HUES64 (cell line): Measurements from ENCODE around the gene FBLN1.

ENCODE experiments used
- H3K27ac ChIP-seq: 2 replicates; pipeline ENCODE4 v1.7.0; 2013; ENCODE audit warnings: low read depth, low read length, inconsistent platforms
- H3K27me3 ChIP-seq: 2 replicates; pipeline ENCODE4 v1.6.1; 2013; ENCODE audit warnings: mild to moderate bottlenecking, low read length; ENCODE audit not compliant: insufficient read depth
- H3K36me3 ChIP-seq: 2 replicates; pipeline ENCODE4 v1.6.1; 2013; ENCODE audit warnings: mild to moderate bottlenecking, low read length; ENCODE audit not compliant: insufficient read depth
- H3K4me1 ChIP-seq: 2 replicates; pipeline ENCODE4 v1.6.1; 2013; ENCODE audit warnings: mild to moderate bottlenecking, low read length, moderate library complexity; ENCODE audit not compliant: insufficient read depth
- H3K4me3 ChIP-seq: 2 replicates; pipeline ENCODE4 v1.5.1; 2013; ENCODE audit warnings: mild to moderate bottlenecking, low read length, moderate library complexity
- H3K9ac ChIP-seq: 2 replicates; pipeline ENCODE4 v1.6.1; 2013; ENCODE audit warnings: mild to moderate bottlenecking, low read depth, low read length
- H3K9me3 ChIP-seq: 2 replicates; pipeline ENCODE4 v1.6.1; 2013; ENCODE audit warnings: low read depth, low read length; ENCODE audit not compliant: insufficient read depth
- WGBS: fragments of 150-250, 120-280 bp; methylation state at CpG from one replicate; pipeline ENCODE4 v1.1.7; 2013; ENCODE audit warnings: missing lambda C conversion rate; 5-methylcytosine and 5-hydroxymethylcytosine counted together

Gene FBLN1

DNA sequence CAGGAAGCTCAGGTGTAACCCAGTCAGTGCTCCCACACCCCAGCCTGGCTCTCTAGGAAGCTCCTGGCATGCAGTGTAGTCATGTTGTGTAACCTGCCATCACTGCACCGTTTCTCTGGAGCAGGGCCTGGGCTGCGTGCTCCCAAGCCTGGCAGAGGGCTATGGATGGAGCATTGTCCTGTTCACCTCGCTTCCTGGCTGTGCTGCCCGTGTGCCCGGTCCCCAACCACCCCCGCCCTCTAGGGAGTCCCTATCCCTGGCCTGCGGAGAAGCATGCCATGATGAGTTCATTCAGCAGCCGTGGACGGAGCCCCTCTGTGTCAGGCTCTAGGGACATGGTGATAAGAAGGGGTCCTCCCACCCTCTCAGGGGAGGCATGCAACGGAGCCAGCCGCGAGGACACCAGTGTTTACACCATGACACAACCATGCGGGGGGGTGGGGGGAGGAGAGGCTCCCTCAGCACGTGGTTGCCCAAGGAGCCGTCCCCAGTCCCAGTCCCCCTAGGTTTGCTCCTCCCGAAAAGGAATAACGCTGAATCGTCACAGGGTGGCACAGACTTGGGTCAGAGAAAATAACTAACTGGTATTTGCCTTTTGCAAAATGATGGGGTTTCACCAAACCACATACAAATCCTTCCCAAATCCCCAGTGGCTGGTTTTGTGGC, 73.1 kb downstream of the FBLN1 start:
- Histone ChIP-seq H3K9ac (no peak overlapping the region), H3K9me3 (peaks cover 6% of the 10 kb centered on the region; the same call in 1 of the 2 replicates), H3K4me1 (no peaks in the 10 kb centered on the region), H3K27me3 (no peaks in the 10 kb centered on the region), H3K36me3 (peaks cover 4% of the 10 kb centered on the region; the same call in 1 of the 2 replicates), H3K27ac (no peak overlapping the region), H3K4me3 (no peak overlapping the region)
- 91% methylated on average over 15 of the region's 18 CpGs for WGBS

DNA sequence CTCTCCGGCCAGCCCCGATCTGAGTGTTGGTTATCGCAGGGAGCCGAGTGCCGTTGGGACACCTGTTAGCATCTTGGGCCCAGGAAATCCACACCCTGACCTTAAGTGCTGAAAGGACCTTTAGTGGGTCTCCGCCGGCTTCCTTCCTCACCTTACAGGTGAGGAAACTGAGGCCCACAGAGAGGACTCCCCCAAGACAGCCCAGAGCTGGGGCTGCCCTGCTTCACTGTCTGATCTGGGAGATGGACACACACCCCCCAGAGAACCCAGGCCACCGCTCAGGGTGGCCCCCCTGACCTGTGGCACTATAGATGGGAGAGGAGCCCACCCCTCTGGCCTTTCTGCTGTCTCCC, 73.6 kb downstream of the FBLN1 start:
- Histone ChIP-seq H3K36me3 (peaks cover 4% of the 10 kb centered on the region; the same call in 1 of the 2 replicates), H3K27me3 (no peaks in the 10 kb centered on the region), H3K4me3 (no peak overlapping the region), H3K27ac (no peak overlapping the region), H3K4me1 (no peaks in the 10 kb centered on the region), H3K9me3 (peaks cover 3% of the 10 kb centered on the region; the same call in 1 of the 2 replicates), H3K9ac (no peak overlapping the region)
- WGBS: 92% methylated on average over 8 of the region's 8 CpGs

DNA sequence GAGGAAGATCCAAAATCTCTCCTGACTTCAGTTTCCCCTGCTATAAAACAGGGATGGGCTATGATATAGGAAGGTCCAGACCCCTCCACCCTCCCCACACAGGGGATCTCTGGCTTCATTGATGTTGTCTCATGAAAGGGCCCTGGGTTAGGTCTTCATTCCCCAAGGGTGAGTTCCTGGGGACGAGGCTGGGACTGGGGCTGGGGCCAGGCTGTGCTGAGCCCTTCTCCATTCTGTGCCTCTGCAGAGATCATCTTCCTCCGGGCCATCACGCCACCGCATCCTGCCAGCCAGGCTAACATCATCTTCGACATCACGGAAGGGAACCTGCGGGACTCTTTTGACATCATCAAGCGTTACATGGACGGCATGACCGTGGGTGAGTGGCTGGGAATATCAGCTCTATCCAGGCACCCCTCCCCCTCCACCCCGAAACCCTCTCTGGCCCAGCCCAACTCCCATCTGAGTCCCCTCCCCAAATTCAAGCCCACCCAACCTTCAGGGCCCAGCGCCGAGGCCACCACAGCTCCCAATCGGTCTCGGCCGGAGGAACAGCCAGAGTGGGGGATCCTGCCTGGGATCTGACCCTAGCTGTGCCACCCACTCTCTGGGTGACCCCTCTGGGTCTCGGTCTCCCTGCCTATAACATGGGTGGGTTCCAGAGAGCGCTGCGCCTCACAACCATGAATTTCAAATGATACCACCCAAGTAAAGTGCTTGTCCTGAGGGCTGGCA, 74.2 kb downstream of the FBLN1 start:
- H3K27me3 ChIP-seq: no peaks in the 10 kb centered on the region
- no peaks in the 10 kb centered on the region for H3K4me1 ChIP-seq
- H3K9me3 ChIP-seq: no peaks in the 10 kb centered on the region
- no peak overlapping the region for H3K4me3 ChIP-seq
- no peak overlapping the region for H3K27ac ChIP-seq
- no peak overlapping the region for H3K9ac ChIP-seq
- H3K36me3 ChIP-seq: peaks cover 4% of the 10 kb centered on the region; the same call in 1 of the 2 replicates
- WGBS: 94% methylated on average over 19 of the region's 19 CpGs

DNA sequence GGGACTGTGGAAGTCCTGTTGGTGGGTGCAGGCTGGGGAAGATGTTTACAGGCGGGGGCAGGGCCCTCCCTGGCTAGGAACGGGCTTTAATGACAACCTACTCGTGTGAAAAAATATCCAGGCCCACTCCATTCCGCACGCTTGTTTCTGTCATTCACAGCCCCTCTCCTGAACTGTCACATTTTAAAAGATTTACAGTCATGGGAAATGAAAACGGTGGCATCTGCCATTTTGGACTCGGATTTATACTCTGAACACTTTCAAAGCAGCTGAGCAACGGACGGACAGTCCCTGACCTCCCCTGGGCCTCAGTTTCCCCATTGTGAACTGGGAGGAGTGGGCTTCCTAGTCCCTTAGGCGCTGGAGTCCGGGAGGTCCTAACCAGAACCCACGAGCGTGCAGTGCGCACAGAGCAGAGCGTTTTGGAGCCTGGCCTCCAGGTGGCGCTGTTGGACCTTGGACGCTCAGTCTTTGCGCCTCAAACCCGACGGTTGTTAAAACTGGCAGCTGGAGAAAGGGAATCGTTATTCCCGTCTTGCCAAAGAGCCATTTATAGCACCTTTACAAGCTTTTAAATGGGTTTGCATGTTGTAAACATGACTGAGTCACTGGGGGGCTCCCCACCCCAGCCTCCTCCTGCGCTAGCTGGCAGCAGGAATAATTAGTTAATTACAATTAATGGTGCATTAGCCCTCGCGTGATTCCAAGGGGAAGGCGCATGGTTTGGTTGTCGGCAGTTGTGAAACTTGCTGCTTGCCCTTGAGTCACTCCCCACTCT, 75.3 kb downstream of the FBLN1 start:
- no peaks in the 10 kb centered on the region for H3K27me3 ChIP-seq
- no peaks in the 10 kb centered on the region for H3K4me1 ChIP-seq
- no peak overlapping the region for H3K9ac ChIP-seq
- H3K27ac ChIP-seq: no peak overlapping the region
- no peak overlapping the region for H3K4me3 ChIP-seq
- H3K9me3 ChIP-seq: no peaks in the 10 kb centered on the region
- WGBS: 45% methylated on average over 27 of the region's 27 CpGs
- peaks cover 4% of the 10 kb centered on the region; the same call in 1 of the 2 replicates for H3K36me3 ChIP-seq

DNA sequence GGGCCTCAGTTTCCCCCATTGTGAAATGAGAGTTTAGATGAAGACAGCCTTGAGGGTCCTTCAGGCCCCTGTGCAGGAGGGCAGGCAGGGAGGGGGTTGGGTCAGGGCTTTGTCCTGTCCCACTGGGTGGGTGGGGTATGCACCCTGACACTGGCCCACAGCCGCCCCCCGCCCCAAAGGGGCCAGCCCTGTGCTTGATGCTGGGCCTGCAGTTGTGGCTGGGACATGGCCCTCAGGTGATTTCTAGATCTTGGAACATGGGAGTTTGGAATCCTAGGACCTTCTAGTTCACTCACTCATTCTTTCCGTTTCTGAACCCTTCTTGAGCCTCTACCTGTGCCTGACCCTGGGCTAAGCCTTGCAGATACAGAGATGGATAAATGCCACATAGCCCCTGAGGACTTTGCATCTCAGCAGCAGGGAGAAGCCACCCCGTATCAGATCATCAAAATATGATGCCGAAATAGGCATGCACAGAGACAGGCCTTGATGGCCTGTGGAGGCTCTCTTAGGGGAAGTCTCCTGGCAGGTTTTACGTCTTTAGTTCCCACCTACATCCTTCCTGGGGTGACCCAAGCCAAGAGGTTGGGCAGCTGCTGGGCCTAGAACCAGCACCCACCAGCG, 76.0 kb downstream of the FBLN1 start:
- H3K36me3 ChIP-seq: peaks cover 4% of the 10 kb centered on the region; the same call in 1 of the 2 replicates
- no peak overlapping the region for H3K4me3 ChIP-seq
- no peaks in the 10 kb centered on the region for H3K4me1 ChIP-seq
- H3K27ac ChIP-seq: no peak overlapping the region
- no peaks in the 10 kb centered on the region for H3K9me3 ChIP-seq
- WGBS: 94% methylated on average over 7 of the region's 7 CpGs
- no peaks in the 10 kb centered on the region for H3K27me3 ChIP-seq
- H3K9ac ChIP-seq: no peak overlapping the region

DNA sequence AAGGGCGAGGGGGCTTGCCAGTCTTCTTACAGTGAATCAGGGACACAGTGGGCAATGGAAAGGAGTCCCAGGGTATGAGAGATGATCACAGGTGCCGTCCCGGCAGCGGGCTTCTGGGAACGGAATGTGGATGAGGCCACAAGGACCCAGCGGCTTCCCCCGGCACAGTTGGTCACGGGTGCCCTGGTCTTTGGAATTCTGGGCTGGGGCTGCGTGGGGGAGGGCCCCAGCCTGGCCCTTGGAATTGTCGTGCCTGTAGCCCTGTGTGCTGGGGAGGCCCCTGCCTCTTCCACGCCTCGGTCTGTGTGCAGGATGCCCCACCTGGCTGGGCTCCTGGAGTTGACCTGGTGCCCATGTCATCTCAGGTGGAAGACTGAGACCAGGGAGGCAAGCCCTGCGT, 76.6 kb downstream of the FBLN1 start:
- H3K9ac ChIP-seq: no peak overlapping the region
- H3K27me3 ChIP-seq: no peaks in the 10 kb centered on the region
- no peak overlapping the region for H3K4me3 ChIP-seq
- H3K27ac ChIP-seq: no peak overlapping the region
- WGBS: 95% methylated on average over 13 of the region's 13 CpGs
- H3K9me3 ChIP-seq: no peaks in the 10 kb centered on the region
- H3K36me3 ChIP-seq: peaks cover 4% of the 10 kb centered on the region; the same call in 1 of the 2 replicates
- no peaks in the 10 kb centered on the region for H3K4me1 ChIP-seq

DNA sequence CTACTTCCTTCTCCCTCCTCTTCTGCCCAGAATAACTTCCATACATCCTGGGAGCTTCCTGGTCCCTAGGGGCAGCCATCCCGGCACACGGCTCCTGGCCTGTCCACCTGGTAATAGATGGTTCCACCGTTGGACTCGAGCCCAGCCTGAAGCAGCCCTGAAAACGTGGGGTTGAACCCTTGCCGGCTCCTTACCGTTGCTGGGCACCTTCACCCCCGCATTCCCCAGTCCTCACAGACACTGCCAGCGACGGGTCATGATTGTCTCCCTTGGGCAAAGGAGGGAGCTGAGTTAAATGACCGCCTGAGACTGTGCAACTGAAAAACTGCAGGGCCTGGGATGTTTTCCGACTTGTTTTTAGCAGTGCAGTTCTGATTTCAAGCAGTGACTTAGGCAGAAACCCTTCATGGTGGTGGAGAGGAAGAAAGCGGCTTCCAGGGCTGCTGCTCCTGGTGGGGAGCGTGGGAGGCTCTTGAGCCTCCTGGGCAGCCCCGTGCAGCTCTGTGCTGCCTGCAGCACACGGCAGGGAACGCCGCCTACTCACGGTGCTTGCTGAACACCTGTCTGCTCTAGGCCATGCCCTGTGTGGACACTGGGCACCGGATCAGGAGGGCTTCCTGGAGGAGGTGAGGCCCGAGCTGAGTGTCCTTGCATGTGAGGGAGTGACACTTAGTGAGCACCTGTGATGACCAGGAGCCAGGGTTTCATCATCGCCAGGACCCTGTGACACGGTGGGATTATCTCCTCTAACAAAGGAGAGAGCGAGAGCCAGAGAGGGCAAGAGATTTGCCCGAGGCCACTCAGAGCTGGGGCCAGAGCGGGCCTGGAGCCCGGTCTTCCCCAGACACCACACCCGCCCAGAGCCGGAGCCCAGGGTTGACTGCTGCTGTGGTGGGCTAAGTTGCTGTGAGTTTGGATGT, 77.4 kb downstream of the FBLN1 start:
- WGBS: 94% methylated on average over 29 of the region's 29 CpGs
- no peaks in the 10 kb centered on the region for H3K27me3 ChIP-seq
- H3K9me3 ChIP-seq: no peaks in the 10 kb centered on the region
- H3K36me3 ChIP-seq: peaks cover 4% of the 10 kb centered on the region; the same call in 1 of the 2 replicates
- no peak overlapping the region for H3K27ac ChIP-seq
- H3K4me3 ChIP-seq: no peak overlapping the region
- H3K4me1 ChIP-seq: no peaks in the 10 kb centered on the region
- no peak overlapping the region for H3K9ac ChIP-seq

DNA sequence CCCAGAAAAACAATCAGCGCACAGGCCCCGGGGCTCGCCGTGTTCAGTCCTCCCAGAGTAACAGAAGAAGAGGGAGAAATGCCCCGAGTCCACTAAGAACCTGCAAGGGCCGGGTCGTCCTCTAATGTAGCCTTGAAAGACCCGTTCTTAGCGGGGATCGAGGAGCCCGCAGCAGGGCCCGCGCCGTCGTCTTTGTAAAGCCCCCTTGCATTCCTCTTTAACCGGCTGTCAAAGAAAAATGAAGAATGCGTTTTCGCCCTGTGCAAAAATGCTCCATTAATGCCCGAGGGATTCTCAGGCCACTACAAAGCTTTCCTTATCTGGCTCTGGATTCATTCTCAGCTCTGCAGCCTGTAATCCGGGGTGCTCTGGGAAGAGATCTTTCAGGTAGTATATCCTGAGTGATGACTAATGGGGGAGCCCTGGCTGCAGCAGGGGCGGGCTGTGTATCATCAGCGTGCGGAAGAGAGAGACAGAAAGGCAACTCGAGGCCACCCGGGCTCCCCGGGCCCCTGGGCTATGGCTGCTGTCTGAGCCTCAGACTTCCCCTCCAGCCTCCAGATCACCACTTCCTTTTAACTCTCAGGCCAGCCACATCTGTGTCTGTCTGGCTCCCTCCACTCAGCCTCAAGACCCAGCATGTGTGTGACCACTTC, 78.2 kb downstream of the FBLN1 start:
- H3K4me1 ChIP-seq: no peaks in the 10 kb centered on the region
- no peak overlapping the region for H3K4me3 ChIP-seq
- H3K36me3 ChIP-seq: peaks cover 4% of the 10 kb centered on the region; the same call in 1 of the 2 replicates
- no peaks in the 10 kb centered on the region for H3K27me3 ChIP-seq
- no peak overlapping the region for H3K27ac ChIP-seq
- no peaks in the 10 kb centered on the region for H3K9me3 ChIP-seq
- no peak overlapping the region for H3K9ac ChIP-seq
- WGBS: 92% methylated on average over 26 of the region's 26 CpGs

DNA sequence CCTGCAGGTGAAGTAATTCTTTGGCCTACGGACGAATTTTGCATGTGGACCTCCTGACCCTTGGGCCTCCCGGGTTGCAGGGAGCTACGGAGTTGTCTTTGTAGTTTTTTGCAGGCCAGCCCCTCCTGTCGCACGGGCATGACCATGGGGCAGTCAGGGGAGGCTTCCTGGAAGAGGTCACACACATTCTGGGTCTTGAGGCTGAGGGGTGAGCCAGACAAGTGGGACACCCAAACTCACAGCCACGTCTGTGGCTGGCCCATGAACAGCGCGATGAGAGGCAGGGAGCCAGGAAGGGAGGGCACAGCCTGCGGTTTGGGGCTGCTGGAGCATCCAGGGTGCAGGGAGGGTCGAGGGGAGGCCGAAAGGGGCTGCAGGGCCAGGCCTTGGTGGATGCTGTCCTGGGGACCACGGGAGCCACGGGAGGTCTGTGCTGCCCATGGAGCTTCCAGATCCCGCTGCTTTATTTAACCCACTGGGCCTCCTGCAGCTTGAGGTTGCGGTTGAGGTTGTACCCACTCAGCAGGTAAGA, 78.9 kb downstream of the FBLN1 start:
- Histone ChIP-seq H3K36me3 (peaks cover 4% of the 10 kb centered on the region; the same call in 1 of the 2 replicates), H3K9ac (no peak overlapping the region), H3K9me3 (no peaks in the 10 kb centered on the region), H3K4me1 (no peaks in the 10 kb centered on the region), H3K27ac (no peak overlapping the region), H3K27me3 (no peaks in the 10 kb centered on the region), H3K4me3 (no peak overlapping the region)
- WGBS: 93% methylated on average over 16 of the region's 16 CpGs
